ENCODE measurements around the gene GLCCI1.

DNA sequence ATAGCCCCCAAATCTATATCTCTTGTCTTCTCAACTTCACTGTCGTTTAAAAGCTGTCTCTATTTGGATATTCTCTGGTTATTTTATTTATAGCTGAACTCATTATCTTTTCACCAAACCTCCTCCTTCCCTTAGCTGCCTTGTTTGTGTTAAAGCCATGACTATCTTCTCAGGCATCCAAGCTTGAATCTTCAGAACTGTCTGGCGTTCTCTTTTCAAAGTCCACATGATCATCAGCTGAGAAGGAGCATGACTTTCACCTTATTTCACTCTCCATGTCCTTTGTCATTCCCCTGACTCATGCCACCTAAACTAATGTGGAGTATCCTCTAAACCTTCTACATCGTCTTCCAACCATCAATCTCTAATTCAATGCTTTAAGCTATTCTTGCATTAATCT is 5.7 kb upstream of the GLCCI1 start:
- TF ChIP-seq, protein P1, sequence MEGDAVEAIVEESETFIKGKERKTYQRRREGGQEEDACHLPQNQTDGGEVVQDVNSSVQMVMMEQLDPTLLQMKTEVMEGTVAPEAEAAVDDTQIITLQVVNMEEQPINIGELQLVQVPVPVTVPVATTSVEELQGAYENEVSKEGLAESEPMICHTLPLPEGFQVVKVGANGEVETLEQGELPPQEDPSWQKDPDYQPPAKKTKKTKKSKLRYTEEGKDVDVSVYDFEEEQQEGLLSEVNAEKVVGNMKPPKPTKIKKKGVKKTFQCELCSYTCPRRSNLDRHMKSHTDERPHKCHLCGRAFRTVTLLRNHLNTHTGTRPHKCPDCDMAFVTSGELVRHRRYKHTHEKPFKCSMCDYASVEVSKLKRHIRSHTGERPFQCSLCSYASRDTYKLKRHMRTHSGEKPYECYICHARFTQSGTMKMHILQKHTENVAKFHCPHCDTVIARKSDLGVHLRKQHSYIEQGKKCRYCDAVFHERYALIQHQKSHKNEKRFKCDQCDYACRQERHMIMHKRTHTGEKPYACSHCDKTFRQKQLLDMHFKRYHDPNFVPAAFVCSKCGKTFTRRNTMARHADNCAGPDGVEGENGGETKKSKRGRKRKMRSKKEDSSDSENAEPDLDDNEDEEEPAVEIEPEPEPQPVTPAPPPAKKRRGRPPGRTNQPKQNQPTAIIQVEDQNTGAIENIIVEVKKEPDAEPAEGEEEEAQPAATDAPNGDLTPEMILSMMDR (IDR thresholded peaks at IDR 0.05; ENCODE audit: insufficient read depth, low read length, poor library complexity, severe bottlenecking) = no peak
- TF ChIP-seq EZH2phosphoT487 (conservative IDR thresholded peaks at IDR 0.05; ENCODE audit: low read length) = no peak
